ENCODE results near the gene SSC5D.

SSC5D gene

DNA sequence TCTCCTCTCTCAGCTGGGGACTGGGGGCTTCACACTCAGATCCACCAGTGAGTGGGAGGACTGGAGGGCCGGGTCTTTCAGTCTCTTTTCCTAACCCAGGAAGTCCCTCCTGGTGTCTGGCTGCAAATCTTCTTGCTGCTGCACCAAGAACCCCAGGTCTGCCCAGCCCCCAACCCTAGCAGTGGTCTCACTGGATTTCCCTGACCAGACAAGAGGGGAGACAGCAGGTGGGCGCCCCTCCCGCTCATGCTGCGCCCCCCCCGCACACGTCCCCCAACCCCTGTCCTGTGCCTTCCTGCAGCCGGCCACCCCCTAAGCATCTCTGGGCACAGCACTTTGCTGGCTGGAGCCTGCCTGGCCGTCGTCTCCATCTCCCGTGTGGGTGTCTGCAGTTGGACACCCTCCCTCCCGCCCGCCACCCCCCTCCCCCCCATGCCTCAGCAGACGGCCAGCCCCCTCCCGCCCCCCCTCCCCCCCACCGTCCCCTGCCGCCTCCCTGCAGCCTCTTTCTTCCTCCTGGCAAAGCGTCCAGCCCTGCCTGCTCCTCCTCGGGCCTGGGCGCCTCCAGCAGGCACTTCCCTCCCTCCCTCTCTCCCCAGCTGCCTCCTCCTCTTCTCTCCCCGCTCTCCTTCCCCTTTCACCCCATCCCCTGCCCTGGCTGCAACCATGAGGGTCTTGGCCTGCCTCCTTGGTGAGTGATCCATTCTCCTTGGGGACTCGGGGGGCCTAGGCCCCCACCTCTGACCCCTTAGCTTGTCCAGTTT is at the start of gene SSC5D:
Gene SSC5D, plus strand, starts transcription at position 513 of the 764 bp plus-strand sequence. Its CDS starts 154 bp downstream, at position 667.
- Histone ChIP-seq H3K9ac (ENCODE audit: low read depth, low read length) (peak within 1 kb of the TSS; percentile 70), H3K4me3 (ENCODE audit: low read depth, low read length) (peak within 1 kb of the TSS; percentile 46), H3K27me3 (ENCODE audit: control insufficient read depth, insufficient read depth, low read length) (no peaks in the 10 kb centered on the region), H3K9me3 (ENCODE audit: control insufficient read depth, insufficient read depth, low read length) (no peaks in the 10 kb centered on the region), H3K4me1 (ENCODE audit: control insufficient read depth, insufficient read depth, low read length) (peaks cover 17% of the 10 kb centered on the region), H3K36me3 (ENCODE audit: control insufficient read depth, insufficient read depth, low read length) (peaks cover 2% of the 10 kb centered on the region)

DNA sequence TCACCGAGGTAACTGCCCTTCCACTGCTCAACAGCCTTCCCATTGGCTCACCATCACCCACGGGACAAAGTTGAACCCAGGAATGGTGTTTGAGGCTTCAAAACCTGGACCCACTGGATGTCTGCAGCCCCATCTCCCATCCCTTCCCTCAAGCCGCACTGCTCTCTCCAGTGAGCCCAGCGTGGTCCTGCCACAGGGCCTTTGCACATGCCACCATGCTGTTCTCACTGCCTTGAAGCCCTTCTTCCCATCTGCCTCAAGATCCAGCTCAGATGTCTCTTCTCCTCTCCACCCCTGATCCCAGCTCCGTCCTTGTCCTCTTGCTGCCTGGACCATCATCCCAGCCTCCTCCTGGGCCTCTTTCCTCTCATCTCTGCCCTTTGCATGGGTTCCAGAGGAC is 49.2 kb upstream of the SSC5D start:
- Histone ChIP-seq H3K27me3 (ENCODE audit: control insufficient read depth, insufficient read depth, low read length) (peaks cover 49% of the 10 kb centered on the region), H3K4me3 (ENCODE audit: low read depth, low read length) (no peak overlapping the region), H3K9me3 (ENCODE audit: control insufficient read depth, insufficient read depth, low read length) (no peaks in the 10 kb centered on the region), H3K4me1 (ENCODE audit: control insufficient read depth, insufficient read depth, low read length) (peaks cover 6% of the 10 kb centered on the region), H3K9ac (ENCODE audit: low read depth, low read length) (no peak overlapping the region), H3K36me3 (ENCODE audit: control insufficient read depth, insufficient read depth, low read length) (no peaks in the 10 kb centered on the region)

DNA sequence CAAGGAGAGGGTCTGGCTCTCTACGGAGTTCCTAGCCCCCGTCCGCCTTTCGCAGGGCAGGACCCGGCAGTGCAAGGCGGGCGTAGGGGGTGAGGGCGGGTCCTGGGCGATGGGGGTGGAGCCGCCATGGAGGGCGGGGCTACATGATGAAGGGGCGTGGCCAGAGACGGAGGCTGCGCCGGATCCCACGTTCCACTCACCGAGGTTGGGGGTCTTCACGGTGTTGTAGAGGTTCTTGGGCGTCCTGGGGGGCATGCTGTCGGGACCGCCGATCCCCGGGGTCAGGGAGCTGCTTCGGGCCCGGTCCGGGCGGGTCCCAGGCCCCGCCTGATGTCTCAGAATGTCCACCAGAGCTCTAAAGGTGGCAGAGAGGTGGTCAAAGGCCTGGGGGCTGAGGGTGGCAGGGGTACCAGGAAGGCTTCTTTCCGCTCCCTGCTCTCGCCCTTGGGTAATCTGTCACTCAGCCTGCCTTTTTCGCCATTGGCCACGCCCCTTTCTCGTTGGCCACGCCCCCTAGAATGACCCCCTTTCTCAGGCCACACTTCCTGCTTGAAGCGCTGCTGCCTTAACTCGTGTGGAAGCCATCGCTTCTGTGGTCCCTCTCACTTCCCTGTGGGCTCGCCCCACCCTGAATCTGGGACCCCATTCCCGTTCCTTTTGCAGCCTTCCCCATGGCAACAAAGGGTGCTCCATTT is 47.7 kb upstream of the SSC5D start:
- Histone ChIP-seq H3K36me3 (ENCODE audit: control insufficient read depth, insufficient read depth, low read length) (no peaks in the 10 kb centered on the region), H3K4me3 (ENCODE audit: low read depth, low read length) (peak overlapping the region; percentile 77), H3K9me3 (ENCODE audit: control insufficient read depth, insufficient read depth, low read length) (no peaks in the 10 kb centered on the region), H3K4me1 (ENCODE audit: control insufficient read depth, insufficient read depth, low read length) (peaks cover 6% of the 10 kb centered on the region), H3K9ac (ENCODE audit: low read depth, low read length) (no peak overlapping the region), H3K27me3 (ENCODE audit: control insufficient read depth, insufficient read depth, low read length) (peaks cover 64% of the 10 kb centered on the region)

DNA sequence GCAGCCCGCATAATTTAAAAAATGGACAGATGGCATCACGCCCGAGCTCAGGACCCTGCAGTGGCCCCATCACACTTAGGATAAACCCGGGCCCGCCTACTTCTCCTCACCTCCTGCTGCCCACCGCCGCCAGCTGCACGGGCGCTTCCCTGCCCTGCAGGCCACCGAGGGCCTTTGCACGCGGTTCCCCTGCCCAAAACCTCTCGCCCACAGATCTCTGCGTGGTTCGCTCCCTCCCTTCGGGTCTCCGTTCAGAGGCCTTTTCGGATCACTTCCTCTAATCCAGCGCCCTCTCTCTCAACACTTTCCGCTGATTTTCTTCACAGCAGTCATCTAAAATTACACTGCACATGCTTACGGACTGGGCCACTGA is 46.9 kb upstream of the SSC5D start:
- Histone ChIP-seq H3K27me3 (ENCODE audit: control insufficient read depth, insufficient read depth, low read length) (peaks cover 69% of the 10 kb centered on the region), H3K36me3 (ENCODE audit: control insufficient read depth, insufficient read depth, low read length) (no peaks in the 10 kb centered on the region), H3K9ac (ENCODE audit: low read depth, low read length) (no peak overlapping the region), H3K4me1 (ENCODE audit: control insufficient read depth, insufficient read depth, low read length) (peaks cover 6% of the 10 kb centered on the region), H3K9me3 (ENCODE audit: control insufficient read depth, insufficient read depth, low read length) (no peaks in the 10 kb centered on the region), H3K4me3 (ENCODE audit: low read depth, low read length) (peak overlapping the region; percentile 77)

DNA sequence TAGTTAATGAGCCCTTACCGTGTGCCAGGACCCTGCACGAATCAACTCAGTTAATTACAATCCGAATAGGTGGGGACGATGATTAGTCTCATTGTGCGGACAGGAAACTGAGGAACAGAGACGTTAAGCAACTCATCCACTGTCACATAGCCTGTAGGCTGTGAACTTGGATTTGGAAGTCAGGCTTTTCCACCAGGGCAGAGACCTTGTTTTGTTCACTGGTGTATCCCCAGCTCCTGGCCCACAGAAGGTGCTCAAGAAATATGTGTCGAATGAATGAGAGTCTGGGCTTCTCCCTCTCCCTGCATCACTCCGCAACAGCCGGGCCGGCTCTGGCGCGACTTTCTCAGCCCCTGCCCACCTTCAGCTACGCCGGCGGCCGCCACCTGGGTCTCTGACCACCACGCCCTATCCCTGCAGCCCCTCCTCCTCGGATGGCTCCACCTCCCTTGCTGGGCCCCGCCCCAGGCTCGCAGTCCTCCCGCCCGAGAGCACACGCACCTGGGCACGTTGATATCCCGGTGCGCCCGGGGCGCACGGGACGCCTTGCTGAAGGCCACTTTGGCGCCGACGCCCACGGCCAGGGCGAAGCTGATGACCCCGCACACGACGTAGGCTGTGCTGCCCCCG is 46.4 kb upstream of the SSC5D start:
- peak overlapping the region; percentile 77 for H3K4me3 ChIP-seq (ENCODE audit: low read depth, low read length)
- H3K9me3 ChIP-seq (ENCODE audit: control insufficient read depth, insufficient read depth, low read length): no peaks in the 10 kb centered on the region
- no peaks in the 10 kb centered on the region for H3K36me3 ChIP-seq (ENCODE audit: control insufficient read depth, insufficient read depth, low read length)
- peaks cover 74% of the 10 kb centered on the region for H3K27me3 ChIP-seq (ENCODE audit: control insufficient read depth, insufficient read depth, low read length)
- H3K4me1 ChIP-seq (ENCODE audit: control insufficient read depth, insufficient read depth, low read length): peaks cover 6% of the 10 kb centered on the region
- no peak overlapping the region for H3K9ac ChIP-seq (ENCODE audit: low read depth, low read length)

DNA sequence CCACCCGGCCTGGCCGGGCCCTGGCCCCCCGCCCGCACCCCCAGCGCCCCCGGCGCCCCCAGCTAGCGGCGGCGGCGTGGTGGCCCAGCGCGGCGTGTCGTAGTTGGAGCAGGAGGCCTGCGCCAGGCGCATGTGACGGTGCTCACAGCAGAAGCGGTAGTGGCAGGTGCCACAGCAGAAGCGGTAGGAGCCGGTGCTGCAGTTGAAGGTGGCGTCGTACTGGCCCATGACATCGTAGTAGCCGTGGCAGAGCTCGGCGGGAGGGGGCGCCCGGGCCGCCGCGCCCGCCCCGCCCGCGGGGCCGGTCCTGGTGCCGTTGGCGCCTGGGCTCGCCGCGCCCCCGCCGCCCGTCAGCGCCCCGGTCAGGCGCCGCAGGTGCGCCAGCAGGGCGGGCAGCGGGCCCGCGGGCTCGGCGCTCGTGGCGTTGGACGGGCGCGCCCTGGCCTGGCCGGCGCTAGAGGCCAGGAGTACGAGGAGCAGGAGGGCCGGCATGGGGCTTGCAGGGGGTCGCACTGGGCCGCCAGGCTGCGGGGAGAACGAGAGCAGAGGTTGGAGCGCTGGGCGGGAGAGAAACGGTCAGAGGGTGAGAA is 45.8 kb upstream of the SSC5D start:
- no peak overlapping the region for H3K9ac ChIP-seq (ENCODE audit: low read depth, low read length)
- no peaks in the 10 kb centered on the region for H3K9me3 ChIP-seq (ENCODE audit: control insufficient read depth, insufficient read depth, low read length)
- H3K27me3 ChIP-seq (ENCODE audit: control insufficient read depth, insufficient read depth, low read length): peaks cover 81% of the 10 kb centered on the region
- peak overlapping the region; percentile 49 for H3K4me3 ChIP-seq (ENCODE audit: low read depth, low read length)
- H3K36me3 ChIP-seq (ENCODE audit: control insufficient read depth, insufficient read depth, low read length): no peaks in the 10 kb centered on the region
- H3K4me1 ChIP-seq (ENCODE audit: control insufficient read depth, insufficient read depth, low read length): peaks cover 6% of the 10 kb centered on the region

DNA sequence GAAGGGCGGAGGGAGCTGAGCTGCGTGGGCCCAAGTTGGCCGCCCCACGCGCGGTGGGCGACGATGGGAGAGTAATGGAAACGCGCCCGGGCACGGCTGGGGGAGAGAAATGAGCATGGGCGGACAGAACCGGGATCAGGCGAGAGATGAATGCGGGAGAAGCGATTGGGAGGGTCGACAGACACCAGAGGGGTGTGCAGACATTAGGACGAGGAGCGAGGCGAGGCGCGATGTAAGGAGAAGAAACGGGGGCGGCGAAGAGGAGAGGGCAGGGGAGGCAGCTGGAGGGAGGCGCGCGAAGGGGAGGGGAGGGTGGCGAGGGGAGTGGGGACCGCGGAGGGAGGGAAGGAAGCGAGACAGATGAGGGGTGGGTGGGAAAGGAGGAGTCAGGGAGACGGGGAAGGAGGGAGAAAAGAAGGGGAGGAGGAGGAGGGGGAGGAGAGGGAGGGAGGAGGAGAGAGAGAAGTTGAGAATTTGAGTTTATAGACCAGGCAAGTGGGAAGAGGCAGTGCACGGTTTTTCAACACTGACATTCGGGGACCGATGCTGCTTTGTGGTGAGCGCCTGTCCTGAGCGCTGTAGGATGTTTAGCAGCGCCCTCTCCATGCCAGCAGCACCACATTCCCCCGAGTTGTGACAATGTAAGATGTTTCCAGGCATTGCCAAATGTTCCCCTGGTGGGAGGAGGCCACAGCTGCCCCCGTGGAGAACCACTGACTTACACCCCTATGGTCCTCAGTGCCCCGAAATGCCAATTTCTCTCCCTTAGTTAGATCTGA is 45.0 kb upstream of the SSC5D start, which contains the start of gene SHISA7:
Gene SHISA7, minus strand, starts transcription at position 256 of the 779 bp plus-strand sequence. CDS start 437 bp downstream, outside the sequence.
- Histone ChIP-seq H3K9ac (ENCODE audit: low read depth, low read length) (no peak within 1 kb of the TSS), H3K4me3 (ENCODE audit: low read depth, low read length) (peak within 1 kb of the TSS; percentile 77), H3K4me1 (ENCODE audit: control insufficient read depth, insufficient read depth, low read length) (peaks cover 6% of the 10 kb centered on the region), H3K36me3 (ENCODE audit: control insufficient read depth, insufficient read depth, low read length) (no peaks in the 10 kb centered on the region), H3K9me3 (ENCODE audit: control insufficient read depth, insufficient read depth, low read length) (no peaks in the 10 kb centered on the region), H3K27me3 (ENCODE audit: control insufficient read depth, insufficient read depth, low read length) (peaks cover 86% of the 10 kb centered on the region)

DNA sequence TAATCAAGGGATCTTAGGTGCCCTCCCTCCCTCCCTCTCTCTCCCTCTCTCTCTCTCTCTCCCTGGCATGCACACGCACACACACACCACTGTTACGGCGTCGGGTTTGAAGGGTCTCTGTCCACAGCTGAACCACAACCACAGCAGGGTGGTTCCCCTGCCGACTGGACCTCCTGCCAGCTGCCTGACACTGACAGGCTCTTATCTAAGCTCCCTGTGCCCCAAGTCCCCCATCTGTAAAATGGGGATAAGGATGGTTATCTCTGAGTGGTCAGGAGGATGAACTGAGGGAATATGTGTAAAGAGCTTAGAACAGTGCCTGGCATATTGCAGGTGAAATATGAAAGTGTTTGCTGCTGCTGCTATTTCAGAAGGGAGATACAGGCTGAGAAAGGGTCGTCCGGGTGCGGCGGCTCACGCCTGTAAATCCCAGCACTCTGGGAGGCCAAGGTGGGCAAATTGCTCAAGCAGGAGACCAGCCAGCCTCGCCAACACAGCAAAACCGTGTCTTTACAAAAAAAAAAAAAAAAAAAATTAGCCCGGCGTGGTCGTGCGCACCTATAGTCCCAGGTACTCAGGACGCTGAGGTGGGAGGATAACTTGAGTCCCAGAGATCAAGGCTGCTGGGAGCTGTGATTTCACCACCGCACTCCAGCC is 44.3 kb upstream of the SSC5D start:
- H3K4me1 ChIP-seq (ENCODE audit: control insufficient read depth, insufficient read depth, low read length): peaks cover 6% of the 10 kb centered on the region
- H3K9ac ChIP-seq (ENCODE audit: low read depth, low read length): no peak overlapping the region
- no peaks in the 10 kb centered on the region for H3K36me3 ChIP-seq (ENCODE audit: control insufficient read depth, insufficient read depth, low read length)
- peaks cover 86% of the 10 kb centered on the region for H3K27me3 ChIP-seq (ENCODE audit: control insufficient read depth, insufficient read depth, low read length)
- peak overlapping the region; percentile 26 for H3K4me3 ChIP-seq (ENCODE audit: low read depth, low read length)
- no peaks in the 10 kb centered on the region for H3K9me3 ChIP-seq (ENCODE audit: control insufficient read depth, insufficient read depth, low read length)

DNA sequence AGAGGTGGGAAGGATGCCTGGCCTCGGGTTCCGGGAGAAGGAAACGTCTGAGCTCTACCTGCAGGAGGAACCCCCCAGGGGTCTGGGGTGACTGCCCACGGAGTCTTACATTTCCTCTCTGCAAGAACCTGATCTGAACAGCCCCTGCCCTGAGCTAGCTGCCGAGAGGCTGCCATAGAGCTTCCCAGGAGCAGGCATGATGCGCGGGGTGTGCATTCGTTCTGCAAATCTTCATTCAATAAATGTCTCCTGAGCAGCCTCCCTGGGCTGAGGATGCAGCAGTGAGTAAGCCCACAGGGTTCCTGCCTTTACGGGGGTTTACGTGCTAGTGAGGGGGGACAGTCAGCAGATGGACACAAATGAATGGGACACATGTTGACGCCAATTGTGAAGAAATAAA is 43.6 kb upstream of the SSC5D start:
- Histone ChIP-seq H3K36me3 (ENCODE audit: control insufficient read depth, insufficient read depth, low read length) (no peaks in the 10 kb centered on the region), H3K4me1 (ENCODE audit: control insufficient read depth, insufficient read depth, low read length) (peaks cover 6% of the 10 kb centered on the region), H3K9ac (ENCODE audit: low read depth, low read length) (no peak overlapping the region), H3K4me3 (ENCODE audit: low read depth, low read length) (no peak overlapping the region), H3K9me3 (ENCODE audit: control insufficient read depth, insufficient read depth, low read length) (no peaks in the 10 kb centered on the region), H3K27me3 (ENCODE audit: control insufficient read depth, insufficient read depth, low read length) (peaks cover 86% of the 10 kb centered on the region)

DNA sequence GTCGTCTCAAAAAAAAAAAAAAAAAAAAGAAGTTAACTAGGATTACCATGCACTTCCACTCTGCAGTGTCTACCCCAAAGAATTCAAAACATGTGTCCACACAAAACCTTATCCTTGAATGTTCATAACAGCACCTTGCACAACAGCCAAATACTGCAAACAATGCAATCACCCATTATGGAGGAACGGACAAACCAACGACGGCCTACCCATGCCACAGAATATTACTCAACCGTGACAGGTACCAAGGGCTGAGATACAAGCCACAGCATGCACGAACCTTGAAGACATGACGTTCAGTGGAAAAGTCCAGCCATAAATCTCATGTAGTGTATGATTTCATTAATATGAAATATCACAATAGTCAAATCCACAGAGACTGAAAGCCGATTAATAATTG is 42.2 kb upstream of the SSC5D start:
- Histone ChIP-seq H3K4me1 (ENCODE audit: control insufficient read depth, insufficient read depth, low read length) (peaks cover 4% of the 10 kb centered on the region), H3K36me3 (ENCODE audit: control insufficient read depth, insufficient read depth, low read length) (no peaks in the 10 kb centered on the region), H3K9me3 (ENCODE audit: control insufficient read depth, insufficient read depth, low read length) (no peaks in the 10 kb centered on the region), H3K9ac (ENCODE audit: low read depth, low read length) (no peak overlapping the region), H3K27me3 (ENCODE audit: control insufficient read depth, insufficient read depth, low read length) (peaks cover 89% of the 10 kb centered on the region), H3K4me3 (ENCODE audit: low read depth, low read length) (no peak overlapping the region)
